ENCODE data around the gene RNASEH2B. TPM values are rescaled to one million over a fixed set of nuclear protein-coding genes. Genes with fewer than 3 reads are reported as not detected.

Gene RNASEH2B
- total RNA-seq (ENCODE audit: low replicate concordance): 40.2 and 43.1 TPM in 2 replicates

GRCh38 chr13:50909605-50910484, at the start of gene RNASEH2B:
Gene RNASEH2B, plus strand, starts transcription at chr13:50909791. Its CDS starts 286 bp downstream, at chr13:50910077.
- TF ChIP-seq CTCF (IDR thresholded peaks at IDR 0.05; ENCODE audit: insufficient read depth, low read length): no peak
- H3K4me3 ChIP-seq (ENCODE audit: low read depth, low read length): peak within 1 kb of the TSS; percentile 82
- peak; percentile 50 for DNase-seq (ENCODE audit: low read depth)

GRCh38 chr13:50864492-50864891, 45.1 kb upstream of the RNASEH2B start:
- no peak for TF ChIP-seq CTCF (IDR thresholded peaks at IDR 0.05; ENCODE audit: insufficient read depth, low read length)
- H3K4me3 ChIP-seq (ENCODE audit: low read depth, low read length): no peak overlapping the region
- DNase-seq (ENCODE audit: low read depth): no peak

- H3K4me3 ChIP-seq (ENCODE audit: low read depth, low read length): no peak overlapping the region
- DNase-seq (ENCODE audit: low read depth): peak; percentile 34
These were observed 42.6 kb upstream of the RNASEH2B start for GRCh38 chr13:50866817-50867636.

GRCh38 chr13:50867637-50867945, 42.0 kb upstream of the RNASEH2B start:
- TF ChIP-seq CTCF (IDR thresholded peaks at IDR 0.05; ENCODE audit: insufficient read depth, low read length): no peak
- DNase-seq (ENCODE audit: low read depth): no peak
- no peak overlapping the region for H3K4me3 ChIP-seq (ENCODE audit: low read depth, low read length)

More at GRCh38 chr13:50866817-50867636, 42.6 kb upstream of the RNASEH2B start:
- TF ChIP-seq CTCF (IDR thresholded peaks at IDR 0.05; ENCODE audit: insufficient read depth, low read length): no peak

GRCh38 chr13:50871405-50871804, 38.2 kb upstream of the RNASEH2B start:
- H3K4me3 ChIP-seq (ENCODE audit: low read depth, low read length): no peak overlapping the region
- DNase-seq (ENCODE audit: low read depth): no peak
- TF ChIP-seq CTCF (IDR thresholded peaks at IDR 0.05; ENCODE audit: insufficient read depth, low read length): no peak

GRCh38 chr13:50873467-50873866, 36.1 kb upstream of the RNASEH2B start:
- H3K4me3 ChIP-seq (ENCODE audit: low read depth, low read length): no peak overlapping the region
- no peak for DNase-seq (ENCODE audit: low read depth)
- no peak for TF ChIP-seq CTCF (IDR thresholded peaks at IDR 0.05; ENCODE audit: insufficient read depth, low read length)

All from fibroblast of the aortic adventitia (primary cell).